ENCODE measurements around the gene CDH22. TPM values are rescaled to one million over a fixed set of nuclear protein-coding genes. Genes with fewer than 3 reads are reported as not detected.

CDH22 gene
- total and polyA plus RNA-seq, 4 donors, result not detected

- H3K4me1 ChIP-seq (ENCODE audit: control insufficient read depth in 1 of 2, insufficient read depth in 2 of 2, low read length in 2 of 2), result no peaks in the 10 kb centered on the region
- H3K9me3 ChIP-seq (ENCODE audit: control insufficient read depth, low read length), result peaks cover 2% of the 10 kb centered on the region
- no peak for DNase-seq
- ATAC-seq (ENCODE audit: low FRiP score), result no peak
- H3K27me3 ChIP-seq (ENCODE audit: control insufficient read depth in 1 of 2, insufficient read depth in 2 of 2, low read length in 1 of 2), result no peaks in the 10 kb centered on the region
- intact Hi-C loops (cut with DNase I), result no loop called here
- no peak overlapping the region for H3K4me3 ChIP-seq (ENCODE audit: low read length in 2 of 2)
- no peak overlapping the region for H3K27ac ChIP-seq (ENCODE audit: low read depth in 1 of 2, low read length in 2 of 2)
- 2% methylated on average over 19 of the region's 19 CpGs for WGBS, 2 donors
- no peaks in the 10 kb centered on the region for H3K36me3 ChIP-seq (ENCODE audit: control insufficient read depth in 1 of 2, insufficient read depth in 2 of 2, low read length in 1 of 2)
Observed at GRCh38 chr20:46250772-46251171, 57.5 kb downstream of the CDH22 start.

GRCh38 chr20:46249671-46250070 lies 58.6 kb downstream of the CDH22 start:
- DNase-seq, result no peak
- H3K36me3 ChIP-seq (ENCODE audit: control insufficient read depth in 1 of 2, insufficient read depth in 2 of 2, low read length in 1 of 2), result no peaks in the 10 kb centered on the region
- H3K9me3 ChIP-seq (ENCODE audit: control insufficient read depth, low read length), result no peaks in the 10 kb centered on the region
- WGBS, 2 donors, result 76 to 78% methylated on average over 3 of the region's 3 CpGs
- H3K4me1 ChIP-seq (ENCODE audit: control insufficient read depth in 1 of 2, insufficient read depth in 2 of 2, low read length in 2 of 2), result no peaks in the 10 kb centered on the region
- no peaks in the 10 kb centered on the region for H3K27me3 ChIP-seq (ENCODE audit: control insufficient read depth in 1 of 2, insufficient read depth in 2 of 2, low read length in 1 of 2)
- H3K4me3 ChIP-seq (ENCODE audit: low read length in 2 of 2), result no peak overlapping the region
- no peak for ATAC-seq (ENCODE audit: low FRiP score)
- intact Hi-C loops (cut with DNase I), result no loop called here
- no peak overlapping the region for H3K27ac ChIP-seq (ENCODE audit: low read depth in 1 of 2, low read length in 2 of 2)

- DNase-seq (no peak), ATAC-seq (ENCODE audit: low FRiP score) (no peak)
- H3K36me3 ChIP-seq (ENCODE audit: control insufficient read depth in 1 of 2, insufficient read depth in 2 of 2, low read length in 1 of 2), result no peaks in the 10 kb centered on the region
- intact Hi-C loops (cut with DNase I), result no loop called here
- H3K4me3 ChIP-seq (ENCODE audit: low read length in 2 of 2), result no peak overlapping the region
- no peaks in the 10 kb centered on the region for H3K27me3 ChIP-seq (ENCODE audit: control insufficient read depth in 1 of 2, insufficient read depth in 2 of 2, low read length in 1 of 2)
- no peak overlapping the region for H3K27ac ChIP-seq (ENCODE audit: low read depth in 1 of 2, low read length in 2 of 2)
- H3K4me1 ChIP-seq (ENCODE audit: control insufficient read depth in 1 of 2, insufficient read depth in 2 of 2, low read length in 2 of 2), result no peaks in the 10 kb centered on the region
- H3K9me3 ChIP-seq (ENCODE audit: control insufficient read depth, low read length), result no peaks in the 10 kb centered on the region
- 3 to 4% methylated on average over 23 of the region's 23 CpGs for WGBS, 2 donors
Observed at GRCh38 chr20:46246559-46246958, 61.7 kb downstream of the CDH22 start.

GRCh38 chr20:46243707-46244628 lies 64.3 kb downstream of the CDH22 start:
- intact Hi-C loops (cut with DNase I), result no loop called here
- ATAC-seq (ENCODE audit: low FRiP score) (no peak), DNase-seq (no peak)
- H3K4me1 ChIP-seq (ENCODE audit: control insufficient read depth in 1 of 2, insufficient read depth in 2 of 2, low read length in 2 of 2), result no peaks in the 10 kb centered on the region
- H3K9me3 ChIP-seq (ENCODE audit: control insufficient read depth, low read length), result no peaks in the 10 kb centered on the region
- no peak overlapping the region for H3K4me3 ChIP-seq (ENCODE audit: low read length in 2 of 2)
- H3K27me3 ChIP-seq (ENCODE audit: control insufficient read depth in 1 of 2, insufficient read depth in 2 of 2, low read length in 1 of 2), result no peaks in the 10 kb centered on the region
- H3K27ac ChIP-seq (ENCODE audit: low read depth in 1 of 2, low read length in 2 of 2), result no peak overlapping the region
- no peaks in the 10 kb centered on the region for H3K36me3 ChIP-seq (ENCODE audit: control insufficient read depth in 1 of 2, insufficient read depth in 2 of 2, low read length in 1 of 2)
- 38 to 39% methylated on average over 9 of the region's 9 CpGs for WGBS, 2 donors

- intact Hi-C loops (cut with DNase I), result no loop called here
- H3K36me3 ChIP-seq (ENCODE audit: control insufficient read depth in 1 of 2, insufficient read depth in 2 of 2, low read length in 1 of 2), result no peaks in the 10 kb centered on the region
- H3K27me3 ChIP-seq (ENCODE audit: control insufficient read depth in 1 of 2, insufficient read depth in 2 of 2, low read length in 1 of 2), result no peaks in the 10 kb centered on the region
- H3K9me3 ChIP-seq (ENCODE audit: control insufficient read depth, low read length), result no peaks in the 10 kb centered on the region
- no peak overlapping the region for H3K4me3 ChIP-seq (ENCODE audit: low read length in 2 of 2)
- 38 to 44% methylated on average over 2 of the region's 2 CpGs for WGBS, 2 donors
- no peak overlapping the region for H3K27ac ChIP-seq (ENCODE audit: low read depth in 1 of 2, low read length in 2 of 2)
- no peak for DNase-seq
- ATAC-seq (ENCODE audit: low FRiP score), result no peak
- no peaks in the 10 kb centered on the region for H3K4me1 ChIP-seq (ENCODE audit: control insufficient read depth in 1 of 2, insufficient read depth in 2 of 2, low read length in 2 of 2)
Observed at GRCh38 chr20:46242390-46242789, 65.9 kb downstream of the CDH22 start.

GRCh38 chr20:46240881-46241280 lies 67.4 kb downstream of the CDH22 start:
- Histone ChIP-seq H3K27ac (ENCODE audit: low read depth in 1 of 2, low read length in 2 of 2) (no peak overlapping the region), H3K4me1 (ENCODE audit: control insufficient read depth in 1 of 2, insufficient read depth in 2 of 2, low read length in 2 of 2) (no peaks in the 10 kb centered on the region), H3K9me3 (ENCODE audit: control insufficient read depth, low read length) (no peaks in the 10 kb centered on the region), H3K4me3 (ENCODE audit: low read length in 2 of 2) (no peak overlapping the region), H3K27me3 (ENCODE audit: control insufficient read depth in 1 of 2, insufficient read depth in 2 of 2, low read length in 1 of 2) (no peaks in the 10 kb centered on the region), H3K36me3 (ENCODE audit: control insufficient read depth in 1 of 2, insufficient read depth in 2 of 2, low read length in 1 of 2) (no peaks in the 10 kb centered on the region)
- intact Hi-C loops (cut with DNase I), result no loop called here
- WGBS, 2 donors, result 84 to 87% methylated on average over 22 of the region's 22 CpGs
- no peak for ATAC-seq (ENCODE audit: low FRiP score)
- DNase-seq, result no peak

- DNase-seq, result no peak
- ATAC-seq (ENCODE audit: low FRiP score), result peak; percentile 24
Observed at GRCh38 chr20:46240065-46240464, 68.2 kb downstream of the CDH22 start.

GRCh38 chr20:46237736-46238135 lies 70.6 kb downstream of the CDH22 start:
- no peak overlapping the region for H3K27ac ChIP-seq (ENCODE audit: low read depth in 1 of 2, low read length in 2 of 2)
- H3K4me1 ChIP-seq (ENCODE audit: control insufficient read depth in 1 of 2, insufficient read depth in 2 of 2, low read length in 2 of 2), result no peaks in the 10 kb centered on the region
- intact Hi-C loops (cut with DNase I), result no loop called here
- WGBS, 2 donors, result 44 to 55% methylated on average over 1 of the region's 1 CpG
- no peaks in the 10 kb centered on the region for H3K9me3 ChIP-seq (ENCODE audit: control insufficient read depth, low read length)
- H3K36me3 ChIP-seq (ENCODE audit: control insufficient read depth in 1 of 2, insufficient read depth in 2 of 2, low read length in 1 of 2), result no peaks in the 10 kb centered on the region
- no peaks in the 10 kb centered on the region for H3K27me3 ChIP-seq (ENCODE audit: control insufficient read depth in 1 of 2, insufficient read depth in 2 of 2, low read length in 1 of 2)
- ATAC-seq (ENCODE audit: low FRiP score) (no peak), DNase-seq (no peak)
- no peak overlapping the region for H3K4me3 ChIP-seq (ENCODE audit: low read length in 2 of 2)

More at GRCh38 chr20:46240065-46240464, 68.2 kb downstream of the CDH22 start:
- Histone ChIP-seq H3K4me1 (ENCODE audit: control insufficient read depth in 1 of 2, insufficient read depth in 2 of 2, low read length in 2 of 2) (no peaks in the 10 kb centered on the region), H3K27me3 (ENCODE audit: control insufficient read depth in 1 of 2, insufficient read depth in 2 of 2, low read length in 1 of 2) (no peaks in the 10 kb centered on the region), H3K36me3 (ENCODE audit: control insufficient read depth in 1 of 2, insufficient read depth in 2 of 2, low read length in 1 of 2) (no peaks in the 10 kb centered on the region), H3K9me3 (ENCODE audit: control insufficient read depth, low read length) (no peaks in the 10 kb centered on the region), H3K27ac (ENCODE audit: low read depth in 1 of 2, low read length in 2 of 2) (no peak overlapping the region), H3K4me3 (ENCODE audit: low read length in 2 of 2) (no peak overlapping the region)
- WGBS, 2 donors, result 54 to 66% methylated on average over 4 of the region's 4 CpGs
- intact Hi-C loops (cut with DNase I), result no loop called here

GRCh38 chr20:46237227-46237626 lies 71.1 kb downstream of the CDH22 start:
- DNase-seq, result no peak
- 1 to 4% methylated on average over 10 of the region's 10 CpGs for WGBS, 2 donors
- Histone ChIP-seq H3K9me3 (ENCODE audit: control insufficient read depth, low read length) (no peaks in the 10 kb centered on the region), H3K27ac (ENCODE audit: low read depth in 1 of 2, low read length in 2 of 2) (no peak overlapping the region), H3K4me3 (ENCODE audit: low read length in 2 of 2) (no peak overlapping the region), H3K27me3 (ENCODE audit: control insufficient read depth in 1 of 2, insufficient read depth in 2 of 2, low read length in 1 of 2) (no peaks in the 10 kb centered on the region), H3K36me3 (ENCODE audit: control insufficient read depth in 1 of 2, insufficient read depth in 2 of 2, low read length in 1 of 2) (no peaks in the 10 kb centered on the region), H3K4me1 (ENCODE audit: control insufficient read depth in 1 of 2, insufficient read depth in 2 of 2, low read length in 2 of 2) (no peaks in the 10 kb centered on the region)
- ATAC-seq (ENCODE audit: low FRiP score), result no peak
- intact Hi-C loops (cut with DNase I), result no loop called here

Data from aorta (tissue), 5 donors.